Neural cell (in vitro differentiated cells): Measurements from ENCODE around the gene GMPR. TPM values are rescaled to one million over a fixed set of nuclear protein-coding genes. Genes with fewer than 3 reads are reported as not detected.

ENCODE experiments used
- H2AFZ ChIP-seq: fragments of 200-600, 300-800 bp; sonication (generic), shearing (Covaris generic); 2 replicates; pipeline ENCODE4 v1.6.0; 2014; ENCODE audit warnings: low read depth, mild to moderate bottlenecking, antibody characterized with exemption, low read length, moderate library complexity
- H3F3A ChIP-seq: fragments of 200-600 bp; shearing (Covaris generic); 2 replicates; pipeline ENCODE4 v1.6.1; 2016; ENCODE audit warnings: mild to moderate bottlenecking, moderate library complexity, mixed read lengths, antibody characterized with exemption, low read length; ENCODE audit not compliant: insufficient read depth, poor library complexity, severe bottlenecking
- H3K27ac ChIP-seq: fragments of 200-600, 300-800 bp; sonication (generic), shearing (Covaris generic); 2 replicates; pipeline ENCODE4 v1.5.1; 2014; ENCODE audit warnings: mild to moderate bottlenecking, low read length, moderate library complexity
- H3K27me3 ChIP-seq: fragments of 300-800, 200-600 bp; sonication (generic), shearing (Covaris generic); 2 replicates; pipeline ENCODE4 v1.6.0; 2014; ENCODE audit warnings: mild to moderate bottlenecking, low read depth, low read length, moderate library complexity; ENCODE audit not compliant: insufficient read depth
- H3K36me3 ChIP-seq: fragments of 300-800, 200-600 bp; sonication (generic), shearing (Covaris generic); 2 replicates; pipeline ENCODE4 v1.5.1; 2014; ENCODE audit warnings: mild to moderate bottlenecking, antibody characterized with exemption, low read length, moderate library complexity; ENCODE audit not compliant: insufficient read depth
- H3K4me2 ChIP-seq: fragments of 300-800, 200-600 bp; sonication (generic), shearing (Covaris generic); 2 replicates; pipeline ENCODE4 v1.6.0; 2014; ENCODE audit warnings: mild to moderate bottlenecking, low read length
- H3K4me3 ChIP-seq: fragments of 300-800, 200-600 bp; sonication (generic), shearing (Covaris generic); 2 replicates; pipeline ENCODE4 v1.5.1; 2014; ENCODE audit warnings: mild to moderate bottlenecking, low read length, moderate library complexity
- H3K79me2 ChIP-seq: fragments of 200-600 bp; shearing (Covaris generic); replicated peaks from 2 replicates; pipeline ENCODE4 v1.6.0; 2014; ENCODE audit warnings: mild to moderate bottlenecking, low read length, moderate library complexity; ENCODE audit not compliant: insufficient read depth
- H3K9ac ChIP-seq: fragments of 300-800, 200-600 bp; sonication (generic), shearing (Covaris generic); 2 replicates; pipeline ENCODE4 v1.6.1; 2016; ENCODE audit warnings: mild to moderate bottlenecking, low read length, mixed read lengths
- H3K9me2 ChIP-seq: fragments of 200-600 bp; shearing (Covaris generic); 2 replicates; pipeline ENCODE4 v1.6.1; 2016; ENCODE audit warnings: mild to moderate bottlenecking, low read length, mixed read lengths; ENCODE audit not compliant: insufficient read depth
- H3K9me3 ChIP-seq: fragments of 200-600, 300-800 bp; sonication (generic), shearing (Covaris generic); 2 replicates; pipeline ENCODE4 v1.6.1; 2016; ENCODE audit warnings: mild to moderate bottlenecking, mixed run types, low read length, moderate library complexity, mixed read lengths
- H4K20me1 ChIP-seq: fragments of 200-600 bp; shearing (Covaris generic); 2 replicates; pipeline ENCODE4 v1.6.1; 2016; ENCODE audit warnings: mild to moderate bottlenecking, mixed run types; ENCODE audit not compliant: insufficient read depth
- CTCF ChIP-seq: fragments of 450-650 bp; IDR thresholded peaks from 2 replicates; pipeline ENCODE4 v1.5.1; 2014; ENCODE audit warnings: antibody characterized with exemption, mild to moderate bottlenecking, moderate library complexity; ENCODE audit not compliant: poor library complexity, severe bottlenecking
- EP300 ChIP-seq: fragments of 450-650 bp; conservative IDR thresholded peaks from 2 replicates; pipeline ENCODE4 v1.6.1; 2014; ENCODE audit warnings: antibody characterized with exemption, mild to moderate bottlenecking, moderate library complexity; ENCODE audit not compliant: poor library complexity, severe bottlenecking
- EZH2 ChIP-seq: fragments of 200-600, 300-800 bp; shearing (Covaris generic), sonication (generic); IDR thresholded peaks from 2 replicates; pipeline ENCODE4 v1.6.1; 2014; ENCODE audit warnings: antibody characterized with exemption, low read length, borderline replicate concordance, mild to moderate bottlenecking; ENCODE audit not compliant: insufficient read depth, poor library complexity, severe bottlenecking
- MXI1 ChIP-seq: fragments of 450-650 bp; conservative IDR thresholded peaks from 2 replicates; pipeline ENCODE4 v1.6.1; 2014; ENCODE audit warnings: antibody characterized with exemption, mild to moderate bottlenecking; ENCODE audit not compliant: poor library complexity, severe bottlenecking
- POLR2AphosphoS5 ChIP-seq: IDR thresholded peaks from 2 replicates; pipeline ENCODE4 v1.6.1; 2012
- RAD21 ChIP-seq: fragments of 450-650 bp; conservative IDR thresholded peaks from 2 replicates; pipeline ENCODE4 v1.6.1; 2014; ENCODE audit warnings: antibody characterized with exemption, mild to moderate bottlenecking, moderate library complexity
- REST ChIP-seq: IDR thresholded peaks from 2 replicates; pipeline ENCODE4 v1.6.1; 2012; ENCODE audit warnings: borderline replicate concordance
- SMC3 ChIP-seq: fragments of 450-650 bp; conservative IDR thresholded peaks from 2 replicates; pipeline ENCODE4 v1.6.1; 2014; ENCODE audit warnings: antibody characterized with exemption, mild to moderate bottlenecking, moderate library complexity; ENCODE audit not compliant: poor library complexity
- TAF1 ChIP-seq: IDR thresholded peaks from 2 replicates; pipeline ENCODE4 v1.6.1; 2012; ENCODE audit warnings: low read depth
- polyA plus RNA-seq: library from polyadenylated mRNA; depleted of rRNA; stranded (reverse); fragments of >200 nt; gene quantifications from 2 replicates; pipeline ENCODE4 v1.2.3, GENCODE V29; 2014

The GMPR gene
- polyA plus RNA-seq, 1 donor from 2014 or later = not detected

- H3K4me2 ChIP-seq = no peak overlapping the region
- H3K36me3 ChIP-seq = peaks cover 9% of the 10 kb centered on the region
- no peak overlapping the region for H2AFZ ChIP-seq
- no peaks in the 10 kb centered on the region for H3K79me2 ChIP-seq
- H3K9me3 ChIP-seq = peaks cover 3% of the 10 kb centered on the region
- TF ChIP-seq REST (no peak), TAF1 (no peak), POLR2AphosphoS5 (no peak), EZH2 (no peak), EP300 (no peak)
- H3K27me3 ChIP-seq = no peaks in the 10 kb centered on the region
- no peaks in the 10 kb centered on the region for H3K9me2 ChIP-seq
- H3K4me3 ChIP-seq = no peak overlapping the region
- H3K27ac ChIP-seq = no peak overlapping the region
- no peaks in the 10 kb centered on the region for H4K20me1 ChIP-seq
- peaks cover 2% of the 10 kb centered on the region for H3F3A ChIP-seq
- H3K9ac ChIP-seq = no peak overlapping the region
Observed at GRCh38 chr6:16326971-16327776, 88.8 kb downstream of the GMPR start.

- H3K79me2 ChIP-seq = no peaks in the 10 kb centered on the region
- H3K27ac ChIP-seq = no peak overlapping the region
- H3K9ac ChIP-seq = no peak overlapping the region
- no peaks in the 10 kb centered on the region for H3K27me3 ChIP-seq
- no peak overlapping the region for H3K4me3 ChIP-seq
- H3F3A ChIP-seq = peaks cover 1% of the 10 kb centered on the region
- H3K9me3 ChIP-seq = peaks cover 3% of the 10 kb centered on the region
- no peaks in the 10 kb centered on the region for H4K20me1 ChIP-seq
- TF ChIP-seq RAD21 = no peak
- TF ChIP-seq EZH2 = no peak
- no peak for TF ChIP-seq EP300
- no peak for TF ChIP-seq MXI1
- TF ChIP-seq SMC3 = no peak
- no peak for TF ChIP-seq REST
- no peak for TF ChIP-seq TAF1
- no peak for TF ChIP-seq CTCF
- TF ChIP-seq POLR2AphosphoS5 = no peak
- no peaks in the 10 kb centered on the region for H3K9me2 ChIP-seq
- no peak overlapping the region for H2AFZ ChIP-seq
- peaks cover 9% of the 10 kb centered on the region for H3K36me3 ChIP-seq
- no peak overlapping the region for H3K4me2 ChIP-seq
Observed at GRCh38 chr6:16327777-16328325, 89.5 kb downstream of the GMPR start.
